ENCODE measurements around the gene FAM227B.

DNA sequence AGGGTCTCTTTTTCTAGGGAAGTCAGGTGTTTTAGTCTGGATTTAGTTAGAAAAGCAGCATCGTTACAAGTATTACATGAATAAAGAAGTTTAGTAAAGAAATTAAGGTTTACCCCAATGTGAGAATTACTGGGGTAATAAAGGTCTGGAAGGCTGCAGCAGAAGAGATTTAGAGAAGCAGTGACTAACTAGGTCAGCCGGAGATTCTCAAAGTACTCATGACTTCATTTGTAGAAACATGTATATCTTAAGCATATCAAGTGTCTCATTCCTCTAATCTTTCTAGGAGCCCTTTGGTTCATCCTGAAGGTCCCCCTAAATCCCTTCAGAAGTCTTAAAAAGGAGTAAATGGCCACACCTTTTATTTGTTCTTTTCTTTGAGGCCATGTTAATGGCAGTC lies 26.3 kb upstream of the FAM227B start:
- TF ChIP-seq, protein P1, sequence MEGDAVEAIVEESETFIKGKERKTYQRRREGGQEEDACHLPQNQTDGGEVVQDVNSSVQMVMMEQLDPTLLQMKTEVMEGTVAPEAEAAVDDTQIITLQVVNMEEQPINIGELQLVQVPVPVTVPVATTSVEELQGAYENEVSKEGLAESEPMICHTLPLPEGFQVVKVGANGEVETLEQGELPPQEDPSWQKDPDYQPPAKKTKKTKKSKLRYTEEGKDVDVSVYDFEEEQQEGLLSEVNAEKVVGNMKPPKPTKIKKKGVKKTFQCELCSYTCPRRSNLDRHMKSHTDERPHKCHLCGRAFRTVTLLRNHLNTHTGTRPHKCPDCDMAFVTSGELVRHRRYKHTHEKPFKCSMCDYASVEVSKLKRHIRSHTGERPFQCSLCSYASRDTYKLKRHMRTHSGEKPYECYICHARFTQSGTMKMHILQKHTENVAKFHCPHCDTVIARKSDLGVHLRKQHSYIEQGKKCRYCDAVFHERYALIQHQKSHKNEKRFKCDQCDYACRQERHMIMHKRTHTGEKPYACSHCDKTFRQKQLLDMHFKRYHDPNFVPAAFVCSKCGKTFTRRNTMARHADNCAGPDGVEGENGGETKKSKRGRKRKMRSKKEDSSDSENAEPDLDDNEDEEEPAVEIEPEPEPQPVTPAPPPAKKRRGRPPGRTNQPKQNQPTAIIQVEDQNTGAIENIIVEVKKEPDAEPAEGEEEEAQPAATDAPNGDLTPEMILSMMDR (optimal IDR thresholded peaks at IDR 0.05 in 1 of 3, IDR thresholded peaks at IDR 0.05 in 1 of 3, conservative IDR thresholded peaks at IDR 0.05 in 1 of 3; ENCODE audit: extremely low read depth in 1 of 3, insufficient read depth in 2 of 3, low read length in 3 of 3) = no peak
- TF ChIP-seq EZH2 (IDR thresholded peaks at IDR 0.05; ENCODE audit: low read length) = no peak
